ENCODE measurements around the gene ERC2.

The ERC2 gene

GRCh38 chr3:55955891-55956477 is 512.3 kb downstream of the ERC2 start:
- DNase-seq (ENCODE audit: extremely low read depth in 1 of 2, low read depth in 1 of 2): no peak

- DNase-seq (ENCODE audit: extremely low read depth in 1 of 2, low read depth in 1 of 2): no peak
Measured at GRCh38 chr3:55951388-55951787, 516.9 kb downstream of the ERC2 start.

- DNase-seq (ENCODE audit: extremely low read depth in 1 of 2, low read depth in 1 of 2): no peak
Measured at GRCh38 chr3:55947406-55947805, 520.9 kb downstream of the ERC2 start.

GRCh38 chr3:55946574-55947160 is 521.6 kb downstream of the ERC2 start:
- no peak for DNase-seq (ENCODE audit: extremely low read depth in 1 of 2, low read depth in 1 of 2)

- DNase-seq (ENCODE audit: extremely low read depth in 1 of 2, low read depth in 1 of 2): no peak
Measured at GRCh38 chr3:55942868-55943267, 525.4 kb downstream of the ERC2 start.

- DNase-seq (ENCODE audit: extremely low read depth in 1 of 2, low read depth in 1 of 2): no peak
Measured at GRCh38 chr3:55939287-55939686, 529.0 kb downstream of the ERC2 start.

GRCh38 chr3:55937301-55937700 is 531.0 kb downstream of the ERC2 start:
- DNase-seq (ENCODE audit: extremely low read depth in 1 of 2, low read depth in 1 of 2): no peak

- no peak for DNase-seq (ENCODE audit: extremely low read depth in 1 of 2, low read depth in 1 of 2)
Measured at GRCh38 chr3:55936549-55937052, 531.7 kb downstream of the ERC2 start.

GRCh38 chr3:55935241-55935640 is 533.0 kb downstream of the ERC2 start:
- no peak for DNase-seq (ENCODE audit: extremely low read depth in 1 of 2, low read depth in 1 of 2)

GRCh38 chr3:55934771-55935170 is 533.5 kb downstream of the ERC2 start:
- no peak for DNase-seq (ENCODE audit: extremely low read depth in 1 of 2, low read depth in 1 of 2)

- no peak for DNase-seq (ENCODE audit: extremely low read depth in 1 of 2, low read depth in 1 of 2)
Measured at GRCh38 chr3:55929154-55929869, 539.0 kb downstream of the ERC2 start.

GRCh38 chr3:55923626-55924025 is 544.6 kb downstream of the ERC2 start:
- no peak for DNase-seq (ENCODE audit: extremely low read depth in 1 of 2, low read depth in 1 of 2)

GRCh38 chr3:55923207-55923606 is 545.1 kb downstream of the ERC2 start:
- no peak for DNase-seq (ENCODE audit: extremely low read depth in 1 of 2, low read depth in 1 of 2)

GRCh38 chr3:55912880-55913279 is 555.4 kb downstream of the ERC2 start:
- DNase-seq (ENCODE audit: extremely low read depth in 1 of 2, low read depth in 1 of 2): no peak

- no peak for DNase-seq (ENCODE audit: extremely low read depth in 1 of 2, low read depth in 1 of 2)
Measured at GRCh38 chr3:55911266-55911665, 557.0 kb downstream of the ERC2 start.

- DNase-seq (ENCODE audit: extremely low read depth in 1 of 2, low read depth in 1 of 2): no peak
Measured at GRCh38 chr3:55910543-55910942, 557.7 kb downstream of the ERC2 start.

- no peak for DNase-seq (ENCODE audit: extremely low read depth in 1 of 2, low read depth in 1 of 2)
Measured at GRCh38 chr3:55909373-55909772, 558.9 kb downstream of the ERC2 start.

- DNase-seq (ENCODE audit: extremely low read depth in 1 of 2, low read depth in 1 of 2): no peak
Measured at GRCh38 chr3:55907616-55908015, 560.7 kb downstream of the ERC2 start.

GRCh38 chr3:55906896-55907295 is 561.4 kb downstream of the ERC2 start:
- DNase-seq (ENCODE audit: extremely low read depth in 1 of 2, low read depth in 1 of 2): no peak

GRCh38 chr3:55904716-55905115 is 563.6 kb downstream of the ERC2 start:
- no peak for DNase-seq (ENCODE audit: extremely low read depth in 1 of 2, low read depth in 1 of 2)

GRCh38 chr3:55903680-55904079 is 564.6 kb downstream of the ERC2 start:
- DNase-seq (ENCODE audit: extremely low read depth in 1 of 2, low read depth in 1 of 2): no peak

- DNase-seq (ENCODE audit: extremely low read depth in 1 of 2, low read depth in 1 of 2): no peak
Measured at GRCh38 chr3:55902221-55902900, 565.9 kb downstream of the ERC2 start.

All from activated CD8-positive, alpha-beta memory T cell treated with anti-CD3 and anti-CD28 coated beads for 1 hour (primary cell).